HG03558 (cell line): ENCODE measurements around the gene MEF2C.
"Not testable (repeated sequence)": the region's sequence is repeated elsewhere in the genome, so short reads cannot be mapped to it uniquely, and the experiment has no call there.

Experiments used
- ATAC-seq: cut with Tn5 transposase; IDR thresholded peaks from one replicate; pipeline ENCODE4 v1.9.1; 2021; ENCODE audit warnings: moderate number of reproducible peaks; ENCODE audit not compliant: unreplicated experiment; ENCODE audit errors: extremely low read depth

MEF2C gene

DNA sequence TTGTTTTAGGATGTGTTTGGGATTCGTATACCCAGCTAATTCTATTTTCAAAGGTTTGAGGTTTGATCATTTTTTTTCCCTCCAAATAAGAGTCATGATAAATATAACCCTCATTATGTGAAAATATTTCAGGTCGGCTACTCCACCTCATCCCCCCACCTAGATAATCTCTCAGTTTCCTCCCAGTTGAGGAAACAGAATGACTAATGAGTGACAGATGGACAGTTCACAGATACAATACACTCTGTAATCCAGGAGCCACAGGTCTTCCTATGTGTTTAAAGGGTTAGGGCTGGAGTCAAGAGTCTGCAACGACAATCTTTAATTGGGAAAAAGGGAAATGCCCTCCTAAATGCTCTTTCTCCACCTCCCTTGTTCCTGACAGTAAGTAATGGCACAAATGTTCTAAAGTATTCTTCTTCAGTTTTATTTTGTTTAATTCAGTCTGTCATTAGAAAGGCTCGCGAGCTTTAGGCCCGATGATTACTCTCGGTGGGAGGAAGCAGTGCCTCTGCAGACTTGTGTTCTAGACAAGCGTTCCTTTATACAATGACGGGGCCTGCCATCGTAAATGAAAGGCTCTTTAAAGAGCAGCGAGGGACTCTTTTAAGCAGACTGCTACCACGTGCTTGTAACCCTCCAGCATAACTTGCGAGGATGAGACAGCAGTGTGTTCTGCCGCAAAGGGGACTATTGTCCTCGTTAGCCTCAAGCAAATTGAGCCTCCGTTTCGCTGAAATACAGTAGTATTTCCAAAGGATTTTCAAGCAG, 69.0 kb downstream of the MEF2C start:
- no peak for ATAC-seq

- ATAC-seq, result no peak
These were observed 69.7 kb downstream of the MEF2C start for GRCh38 chr5:88813244-88813643.

GRCh38 chr5:88808153-88808552, 74.8 kb downstream of the MEF2C start:
- ATAC-seq, result peak; percentile 63

DNA sequence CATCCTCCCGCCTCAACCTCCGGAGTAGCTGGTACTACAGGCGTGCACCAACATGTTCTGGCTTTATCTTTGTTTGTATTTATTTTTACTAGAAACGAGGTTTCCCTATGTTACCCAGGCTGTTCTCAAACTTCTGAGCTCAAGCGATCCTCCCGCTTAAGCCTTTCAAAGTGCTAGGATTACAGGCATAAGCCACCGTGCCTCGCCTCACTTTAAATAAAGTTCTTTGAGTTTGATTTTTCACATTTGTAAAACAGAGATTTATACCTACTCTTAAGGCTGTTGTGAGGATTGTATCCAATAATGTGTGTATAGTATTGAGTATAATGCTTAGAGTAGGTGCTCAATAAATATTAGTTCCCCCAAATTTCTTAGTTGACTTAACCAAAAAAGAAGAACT, 75.7 kb downstream of the MEF2C start:
- ATAC-seq, result no peak

DNA sequence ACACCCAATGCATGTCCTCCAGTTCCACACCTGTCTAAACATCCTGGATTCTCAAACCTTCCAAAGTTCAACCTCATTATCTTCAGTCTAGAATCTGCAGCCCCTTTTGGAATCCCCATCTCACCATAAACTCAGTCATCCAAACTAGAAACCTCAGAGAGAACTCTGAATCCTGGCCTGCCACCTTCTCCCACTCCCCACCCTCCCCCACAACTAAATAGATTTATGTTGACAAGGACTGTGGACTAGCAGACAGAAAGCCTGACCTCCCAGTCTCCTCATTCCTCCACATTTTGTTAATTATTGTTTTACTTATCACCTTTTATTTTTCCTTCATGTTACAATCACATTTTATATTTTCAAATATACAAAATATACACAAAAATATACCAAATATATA, 76.6 kb downstream of the MEF2C start:
- no peak for ATAC-seq

GRCh38 chr5:88805151-88805784, 77.7 kb downstream of the MEF2C start:
- no peak for ATAC-seq

DNA sequence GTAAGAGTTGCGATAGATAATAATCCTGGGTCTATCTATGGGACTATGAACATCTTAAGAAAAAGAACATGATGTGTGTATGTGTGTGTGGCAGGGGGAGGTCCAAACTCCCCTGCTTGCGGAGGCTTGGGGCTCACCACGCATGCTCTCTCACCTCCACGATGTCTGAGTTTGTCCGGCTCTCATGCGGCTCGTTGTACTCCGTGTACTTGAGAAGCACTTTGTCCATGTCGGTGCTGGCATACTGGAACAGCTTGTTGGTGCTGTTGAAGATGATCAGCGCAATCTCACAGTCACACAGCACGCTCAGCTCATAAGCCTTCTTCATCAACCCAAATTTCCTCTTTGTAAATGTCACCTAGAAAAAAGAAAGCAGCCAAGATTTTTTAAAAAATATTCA, 78.5 kb downstream of the MEF2C start:
- no peak for ATAC-seq

DNA sequence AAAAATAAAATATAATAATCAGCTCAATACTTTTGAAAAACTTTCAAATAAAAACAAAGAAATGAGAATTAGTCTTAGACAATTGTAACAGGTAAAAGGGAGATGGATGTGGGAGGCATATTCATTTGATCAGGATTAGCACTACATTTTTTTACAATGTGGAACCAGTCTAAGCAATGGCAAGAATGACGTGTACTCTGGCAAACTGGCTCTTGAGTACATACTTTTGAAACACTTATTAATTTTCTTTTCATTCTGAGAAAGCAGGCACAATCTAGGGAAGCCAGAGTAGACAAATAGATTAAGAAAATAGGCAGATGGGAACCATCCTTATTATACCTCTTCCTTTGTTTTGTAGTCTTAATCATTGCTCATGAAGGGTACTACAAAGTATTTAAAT, 79.7 kb downstream of the MEF2C start:
- no peak for ATAC-seq

DNA sequence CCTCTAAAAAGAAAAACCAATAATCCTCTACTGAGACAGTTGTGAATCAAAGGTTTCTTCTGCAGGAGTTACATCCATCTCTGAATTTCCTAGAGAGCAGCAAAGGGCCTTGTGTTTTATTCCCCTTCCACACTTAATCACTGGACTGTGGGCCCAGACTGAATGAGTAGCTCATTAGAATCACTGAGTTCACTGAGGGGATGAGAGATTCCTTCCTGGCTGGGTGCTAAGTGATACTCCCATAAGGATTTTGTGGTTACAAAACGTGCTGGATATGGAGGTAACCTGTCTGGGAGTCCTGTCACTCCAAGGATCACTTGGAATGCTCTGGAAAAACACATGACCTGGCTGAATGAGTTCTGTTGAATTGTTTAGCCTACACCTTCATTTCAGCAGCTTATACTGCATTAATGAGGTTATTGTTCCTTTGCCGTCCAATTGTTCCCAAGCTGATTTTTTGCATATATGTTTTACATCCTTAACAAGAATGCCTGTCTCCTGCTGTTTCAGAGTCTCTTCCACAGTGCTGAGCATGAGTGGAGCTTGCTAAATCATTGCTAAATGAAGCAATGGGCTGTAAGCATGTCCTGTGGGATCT, 82.9 kb downstream of the MEF2C start:
- no peak for ATAC-seq

DNA sequence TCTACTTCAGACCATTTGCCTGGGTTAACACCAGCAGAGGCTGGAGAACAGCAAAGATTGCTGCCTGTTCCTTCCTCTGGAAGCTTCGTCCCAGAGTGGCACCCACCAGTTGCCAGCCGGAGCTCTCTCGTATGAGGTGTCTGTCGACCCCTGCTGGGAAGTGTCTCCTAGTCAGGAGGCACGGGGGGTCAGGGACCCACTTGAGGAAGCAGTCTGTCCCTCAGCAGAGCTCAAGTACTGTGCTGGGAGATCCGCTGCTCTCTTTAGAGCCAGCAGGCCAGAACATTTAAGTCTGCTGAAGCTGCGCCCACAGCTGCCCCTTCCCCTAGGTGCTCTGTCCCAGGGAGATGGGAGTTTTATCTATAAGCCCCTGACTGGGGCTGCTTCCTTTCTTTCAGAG, 84.1 kb downstream of the MEF2C start:
- ATAC-seq, result not testable (repeated sequence)

- ATAC-seq, result not testable (repeated sequence)
These were observed 89.2 kb downstream of the MEF2C start for GRCh38 chr5:88793797-88794196.

DNA sequence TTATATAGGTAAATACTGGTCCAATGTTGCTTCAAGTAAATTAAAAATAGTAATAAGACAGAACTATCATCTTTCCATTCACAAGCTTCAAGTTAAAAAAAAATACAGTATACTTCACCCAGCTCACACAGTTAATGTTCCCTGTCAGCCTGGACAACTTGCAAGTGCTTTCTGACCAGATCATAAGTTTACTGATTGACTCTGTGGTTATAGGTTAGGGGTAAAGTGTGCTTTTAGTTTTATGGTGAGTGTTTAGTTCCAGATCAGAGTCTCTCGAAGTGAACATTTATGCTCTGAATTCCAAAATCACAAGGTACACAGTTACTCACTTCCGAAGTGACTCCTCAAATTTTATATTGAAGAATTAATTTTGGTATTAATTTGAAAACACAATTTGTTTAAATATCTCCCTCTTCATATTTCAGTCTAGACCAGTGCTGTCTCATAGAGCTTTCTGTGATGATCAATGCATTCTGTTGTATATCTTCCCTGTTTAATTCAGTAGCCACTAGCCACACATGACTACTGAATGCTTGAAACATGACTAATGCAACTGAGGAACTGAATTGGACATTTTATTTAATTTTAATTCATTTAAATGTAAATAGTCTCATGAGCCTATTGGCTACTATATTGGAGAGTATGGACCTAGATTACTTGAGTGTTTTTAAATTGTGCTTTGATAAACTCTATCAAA, 90.7 kb downstream of the MEF2C start:
- peak; percentile 82 for ATAC-seq

DNA sequence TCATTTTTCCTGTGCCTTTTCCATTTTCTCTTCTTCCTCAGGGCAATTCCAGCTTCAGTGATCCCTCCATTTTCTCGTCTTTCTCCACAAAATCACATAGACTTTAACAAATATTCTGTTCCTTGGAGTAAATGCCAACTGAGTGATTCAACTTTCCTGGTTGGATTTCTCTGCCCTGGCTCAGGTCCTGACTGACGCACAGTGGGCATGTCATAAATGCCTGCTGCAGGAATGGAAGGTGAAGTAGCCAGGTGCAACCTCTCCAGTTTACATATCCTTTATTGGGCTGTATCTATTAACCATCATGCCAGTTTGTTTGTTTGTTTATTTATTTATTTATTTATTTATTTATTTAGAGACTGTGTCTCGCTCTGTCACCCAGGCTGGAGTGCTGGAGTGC, 95.1 kb downstream of the MEF2C start:
- ATAC-seq, result no peak

- no peak for ATAC-seq
These were observed 96.2 kb downstream of the MEF2C start for GRCh38 chr5:88786789-88787188.

GRCh38 chr5:88785746-88786565, 97.0 kb downstream of the MEF2C start:
- ATAC-seq, result no peak

DNA sequence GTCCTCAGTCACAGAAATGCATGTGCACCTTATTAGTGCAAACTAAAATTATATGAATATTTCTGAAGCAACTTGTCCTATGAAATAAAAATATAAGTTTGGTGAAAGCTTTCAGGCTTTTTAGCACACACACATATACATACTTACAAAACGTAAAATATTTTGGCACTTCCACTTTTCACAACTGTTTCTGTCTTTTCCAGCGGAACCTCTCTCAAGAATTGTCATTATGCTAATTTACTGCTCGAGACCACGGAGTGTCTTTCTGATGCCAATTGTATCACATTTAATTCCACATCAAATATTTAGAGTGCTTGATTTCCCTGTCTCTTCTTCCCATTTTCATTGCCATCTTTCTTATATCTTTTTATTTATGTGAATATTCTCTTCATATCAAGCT, 100.4 kb downstream of the MEF2C start:
- no peak for ATAC-seq

- ATAC-seq, result no peak
These were observed 102.2 kb downstream of the MEF2C start for GRCh38 chr5:88780736-88781135.

DNA sequence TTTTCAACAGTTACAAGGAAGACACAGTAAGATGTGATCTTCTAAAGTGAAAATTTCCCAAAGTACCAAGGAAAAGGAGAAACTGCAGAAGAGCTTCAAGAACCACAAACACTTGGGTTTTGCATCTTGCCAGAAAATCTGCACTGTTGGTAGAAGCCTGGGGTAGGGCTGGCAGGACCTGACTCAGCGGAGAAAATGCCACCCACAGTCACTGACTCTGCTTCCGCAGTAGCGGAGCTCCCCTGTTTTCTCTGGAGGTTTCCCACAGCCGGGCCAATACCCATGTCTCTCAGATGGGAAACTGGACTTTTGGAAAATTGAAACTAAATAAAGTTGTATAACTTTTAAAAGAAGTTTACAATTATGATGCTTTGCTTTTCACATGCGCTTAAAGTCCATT, 104.2 kb downstream of the MEF2C start:
- no peak for ATAC-seq

DNA sequence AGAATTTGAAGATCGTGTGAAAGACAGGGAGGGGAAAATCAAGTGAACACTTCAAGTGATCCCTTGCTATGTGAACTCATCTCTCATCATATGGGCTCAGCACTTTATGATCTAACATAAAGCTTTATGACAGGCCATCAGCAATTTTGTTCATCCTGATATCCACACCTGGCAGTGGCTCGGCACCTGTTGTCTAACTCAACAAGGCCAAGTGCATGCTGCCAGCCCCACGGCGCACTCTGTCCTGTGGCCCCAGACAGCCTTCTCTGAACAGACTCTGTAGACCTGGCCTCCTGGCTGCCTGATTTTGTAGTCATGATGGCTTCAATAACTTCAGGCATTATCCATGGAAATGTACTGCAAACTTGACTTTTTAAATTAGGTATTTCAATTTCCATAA, 106.3 kb downstream of the MEF2C start:
- ATAC-seq, result no peak

GRCh38 chr5:88772831-88773230, 110.2 kb downstream of the MEF2C start:
- ATAC-seq, result no peak
